Measurements from ENCODE around the gene DOK5. TPM values are rescaled to one million over a fixed set of nuclear protein-coding genes. Genes with fewer than 3 reads are reported as not detected.

DOK5 gene
- total RNA-seq, 1 donor from 2014 or later, result not detected

- Mint-ChIP-seq H3K27ac (no peak overlapping the region), H3K4me3 (no peak overlapping the region), H3K27me3 (peaks cover 5% of the 10 kb centered on the region), H3K4me1 (no peaks in the 10 kb centered on the region), H3K9me3 (no peaks in the 10 kb centered on the region), H3K36me3 (ENCODE audit: low read depth) (no peaks in the 10 kb centered on the region)
- TF ChIP-seq, protein P1, sequence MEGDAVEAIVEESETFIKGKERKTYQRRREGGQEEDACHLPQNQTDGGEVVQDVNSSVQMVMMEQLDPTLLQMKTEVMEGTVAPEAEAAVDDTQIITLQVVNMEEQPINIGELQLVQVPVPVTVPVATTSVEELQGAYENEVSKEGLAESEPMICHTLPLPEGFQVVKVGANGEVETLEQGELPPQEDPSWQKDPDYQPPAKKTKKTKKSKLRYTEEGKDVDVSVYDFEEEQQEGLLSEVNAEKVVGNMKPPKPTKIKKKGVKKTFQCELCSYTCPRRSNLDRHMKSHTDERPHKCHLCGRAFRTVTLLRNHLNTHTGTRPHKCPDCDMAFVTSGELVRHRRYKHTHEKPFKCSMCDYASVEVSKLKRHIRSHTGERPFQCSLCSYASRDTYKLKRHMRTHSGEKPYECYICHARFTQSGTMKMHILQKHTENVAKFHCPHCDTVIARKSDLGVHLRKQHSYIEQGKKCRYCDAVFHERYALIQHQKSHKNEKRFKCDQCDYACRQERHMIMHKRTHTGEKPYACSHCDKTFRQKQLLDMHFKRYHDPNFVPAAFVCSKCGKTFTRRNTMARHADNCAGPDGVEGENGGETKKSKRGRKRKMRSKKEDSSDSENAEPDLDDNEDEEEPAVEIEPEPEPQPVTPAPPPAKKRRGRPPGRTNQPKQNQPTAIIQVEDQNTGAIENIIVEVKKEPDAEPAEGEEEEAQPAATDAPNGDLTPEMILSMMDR (IDR thresholded peaks at IDR 0.05), result no peak
- ATAC-seq (ENCODE audit: low read depth), result no peak
- DNase-seq, result no peak
- ChIA-PET CTCF (no interaction called here), POLR2A (no interaction called here)
- intact Hi-C loops (cut with micrococcal nuclease), result no loop called here
Observed at GRCh38 chr20:54494303-54495006, 19.1 kb downstream of the DOK5 start.

DNA sequence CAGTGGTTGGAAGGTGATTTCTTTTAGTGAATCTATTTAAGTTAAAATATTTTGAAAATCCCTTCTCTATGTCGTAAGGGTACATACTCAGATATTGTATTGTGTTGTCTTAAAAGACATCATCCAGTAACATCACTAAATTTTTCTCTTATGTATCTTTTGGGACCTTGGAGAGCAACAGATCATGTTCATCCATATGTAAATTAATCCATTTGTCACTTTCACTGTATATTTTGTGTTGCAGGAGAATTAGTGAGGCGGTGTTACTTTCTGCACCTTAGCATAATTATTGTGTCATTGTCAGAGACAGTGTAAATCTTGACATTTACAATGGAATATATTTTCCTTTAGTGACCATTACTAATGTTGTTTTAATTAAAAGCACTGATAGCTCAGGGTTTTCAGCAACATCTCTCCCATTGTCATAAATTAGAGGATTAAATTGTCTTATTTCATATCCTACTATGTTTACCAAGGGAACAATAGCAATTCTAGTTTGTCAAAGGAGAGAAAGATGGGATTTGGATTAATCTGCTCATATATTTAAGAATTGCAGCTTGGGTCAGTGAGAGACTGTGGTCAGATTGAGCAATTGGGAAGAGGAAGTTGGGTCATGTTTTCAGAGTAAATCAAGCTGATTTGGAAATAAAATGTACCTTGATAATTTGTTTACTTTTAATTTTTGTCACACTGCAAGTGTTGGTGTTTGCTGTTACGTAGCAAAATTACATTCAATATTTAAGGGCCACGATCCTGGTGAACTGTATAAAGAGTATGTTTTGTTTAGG is 22.7 kb downstream of the DOK5 start:
- H3K4me1 Mint-ChIP-seq, result no peaks in the 10 kb centered on the region
- ChIA-PET POLR2A (no interaction called here), CTCF (no interaction called here)
- intact Hi-C loops (cut with micrococcal nuclease), result no loop called here
- H3K4me3 Mint-ChIP-seq, result no peak overlapping the region
- H3K27ac Mint-ChIP-seq, result no peak overlapping the region
- DNase-seq (no peak), ATAC-seq (ENCODE audit: low read depth) (no peak)
- H3K9me3 Mint-ChIP-seq, result no peaks in the 10 kb centered on the region
- TF ChIP-seq, protein P1 (IDR thresholded peaks at IDR 0.05), result no peak
- peaks cover 2% of the 10 kb centered on the region for H3K27me3 Mint-ChIP-seq
- H3K36me3 Mint-ChIP-seq (ENCODE audit: low read depth), result no peaks in the 10 kb centered on the region

DNA sequence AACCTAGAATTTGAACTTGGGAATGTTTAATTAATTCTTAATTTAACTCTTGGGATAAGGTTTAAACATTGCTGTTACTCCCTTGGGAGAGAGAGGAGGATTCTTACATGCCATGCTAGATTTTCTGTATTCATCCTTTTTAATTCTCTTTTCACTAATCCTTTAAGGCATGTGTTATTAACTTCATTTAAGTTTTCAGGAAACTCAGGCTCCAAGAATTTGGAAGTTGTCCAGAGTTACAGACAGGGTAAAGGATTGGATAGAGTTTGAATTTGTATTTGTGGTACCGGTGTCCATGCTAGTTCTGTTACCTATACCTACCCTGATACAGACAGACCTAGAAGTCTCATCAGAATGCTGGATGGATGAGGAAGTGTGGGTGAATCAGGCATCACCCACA is 23.7 kb downstream of the DOK5 start:
- TF ChIP-seq, protein P1 (IDR thresholded peaks at IDR 0.05), result no peak
- Mint-ChIP-seq H3K4me1 (no peaks in the 10 kb centered on the region), H3K4me3 (no peak overlapping the region), H3K27ac (no peak overlapping the region), H3K36me3 (ENCODE audit: low read depth) (no peaks in the 10 kb centered on the region), H3K27me3 (peaks cover 2% of the 10 kb centered on the region), H3K9me3 (no peaks in the 10 kb centered on the region)
- intact Hi-C loops (cut with micrococcal nuclease), result no loop called here
- ATAC-seq (ENCODE audit: low read depth) (no peak), DNase-seq (no peak)
- POLR2A ChIA-PET, result no interaction called here
- CTCF ChIA-PET, result no interaction called here

GRCh38 chr20:54502179-54502578 is 26.8 kb downstream of the DOK5 start:
- Mint-ChIP-seq H3K36me3 (ENCODE audit: low read depth) (no peaks in the 10 kb centered on the region), H3K4me3 (no peak overlapping the region), H3K9me3 (no peaks in the 10 kb centered on the region), H3K27me3 (peaks cover 5% of the 10 kb centered on the region), H3K4me1 (no peaks in the 10 kb centered on the region), H3K27ac (no peak overlapping the region)
- ATAC-seq (ENCODE audit: low read depth), result no peak
- intact Hi-C loops (cut with micrococcal nuclease), result no loop called here
- no peak for DNase-seq
- TF ChIP-seq, protein P1 (IDR thresholded peaks at IDR 0.05), result no peak
- ChIA-PET CTCF (no interaction called here), POLR2A (no interaction called here)

DNA sequence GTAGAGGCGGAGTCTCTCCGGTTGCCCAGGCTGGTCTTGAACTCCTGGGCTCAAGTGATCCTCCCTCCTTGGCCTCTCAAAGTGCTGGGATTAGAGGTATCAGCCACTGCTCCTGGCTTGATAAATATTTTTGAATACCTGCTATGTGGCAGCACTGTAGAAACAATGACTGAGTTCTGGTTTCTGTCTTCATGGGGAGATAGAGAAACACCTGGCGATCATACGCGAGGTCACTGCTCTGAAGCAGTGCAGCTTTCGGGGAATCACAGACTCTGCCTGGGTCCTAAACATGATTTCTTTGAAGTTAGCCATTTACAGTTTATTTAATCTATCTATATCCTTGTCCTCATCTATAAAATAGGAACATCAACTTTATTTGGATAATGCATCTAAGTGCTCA is 31.2 kb downstream of the DOK5 start:
- TF ChIP-seq, protein P1 (IDR thresholded peaks at IDR 0.05), result no peak
- peaks cover 3% of the 10 kb centered on the region for H3K27me3 Mint-ChIP-seq
- intact Hi-C loops (cut with micrococcal nuclease), result no loop called here
- no peaks in the 10 kb centered on the region for H3K4me1 Mint-ChIP-seq
- H3K27ac Mint-ChIP-seq, result no peak overlapping the region
- ATAC-seq (ENCODE audit: low read depth) (no peak), DNase-seq (no peak)
- H3K9me3 Mint-ChIP-seq, result no peaks in the 10 kb centered on the region
- no peaks in the 10 kb centered on the region for H3K36me3 Mint-ChIP-seq (ENCODE audit: low read depth)
- CTCF ChIA-PET, result no interaction called here
- H3K4me3 Mint-ChIP-seq, result no peak overlapping the region
- POLR2A ChIA-PET, result no interaction called here

All from activated B cell treated with CpG ODN at 0.5 μM for 24 hours (primary cell).